HepG2 (cell line): ENCODE measurements around the gene TUBB. TPM values are rescaled to one million over a fixed set of nuclear protein-coding genes. Genes with fewer than 3 reads are reported as not detected.
A peak's percentile ranks its signal among the peaks of the same experiment; 100 is the strongest.

Experiments used
- RFX5 ChIP-seq: IDR thresholded peaks from 2 replicates; pipeline ENCODE4 v1.6.1; 2011; ENCODE audit warnings: low read depth, low read length, improper control_type of control experiment
- SMYD3 ChIP-seq: sonication (generic); formaldehyde crosslinking; IDR thresholded peaks from 2 replicates; pipeline ENCODE4 v1.8.1; 2023; ENCODE audit warnings: mild to moderate bottlenecking, missing genetic modification reagents
- SP4 ChIP-seq: sonication (generic); formaldehyde crosslinking; IDR thresholded peaks from 2 replicates; pipeline ENCODE4 v1.8.1; 2023; ENCODE audit warnings: mild to moderate bottlenecking, missing genetic modification reagents
- THYN1 ChIP-seq: sonication (generic); formaldehyde crosslinking; IDR thresholded peaks from 2 replicates; pipeline ENCODE4 v1.8.1; 2023; ENCODE audit warnings: low read depth, mild to moderate bottlenecking, moderate library complexity, missing genetic modification reagents, borderline replicate concordance
- ZNF350 ChIP-seq: sonication (generic); formaldehyde crosslinking; IDR thresholded peaks from 2 replicates; pipeline ENCODE4 v1.4.0; 2020; ENCODE audit warnings: mild to moderate bottlenecking, low read depth, missing genetic modification reagents, borderline replicate concordance
- ZNF484 ChIP-seq: sonication (generic); formaldehyde crosslinking; IDR thresholded peaks from 2 replicates; pipeline ENCODE4 v1.5.1; 2020; ENCODE audit warnings: mild to moderate bottlenecking, low read depth, missing genetic modification reagents, borderline replicate concordance
- ZNF670 ChIP-seq: sonication (generic); formaldehyde crosslinking; IDR thresholded peaks from 2 replicates; pipeline ENCODE4 v1.8.0; 2022; ENCODE audit warnings: mild to moderate bottlenecking, missing genetic modification reagents, borderline replicate concordance
- ZNF761 ChIP-seq: sonication (generic); formaldehyde crosslinking; conservative IDR thresholded peaks from 2 replicates; pipeline ENCODE4 v1.4.0; 2020; ENCODE audit warnings: mild to moderate bottlenecking, missing genetic modification reagents
- ZNF766 ChIP-seq: sonication (generic); formaldehyde crosslinking; IDR thresholded peaks from 2 replicates; pipeline ENCODE4 v1.5.0; 2020; ENCODE audit warnings: missing genetic modification reagents, borderline replicate concordance
- polyA plus RNA-seq, 8 experiments: library from polyadenylated mRNA; depleted of rRNA in 3 of 8; stranded (reverse) in 7 of 8; unstranded in 1 of 8; fragments of >200 nt; fragmentation: Illumina TruSeq in 4 of 8; extraction: Trizol in 4 of 8; gene quantifications; 2 replicates each; pipeline versions ENCODE4 v1.2.1 to v1.2.3, GENCODE V29; 2011 to 2016; ENCODE audit warnings: low read depth in 4 of 8, missing spikeins in 1 of 8, mixed read lengths in 1 of 8; ENCODE audit not compliant: insufficient read depth in 1 of 8
- total RNA-seq, 5 experiments: library from RNA; depleted of rRNA; stranded (reverse); fragments of >200 nt; fragmentation: Illumina TruSeq; extraction: Trizol; gene quantifications; 2 replicates each; pipeline ENCODE4 v1.2.3, GENCODE V29; 2016; ENCODE audit warnings: low read depth in 1 of 5
- TF ChIP-seq, protein P1 (sequence below): sonication (generic); formaldehyde crosslinking; IDR thresholded peaks from 2 replicates; pipeline ENCODE4 v1.5.1; 2020; ENCODE audit warnings: mild to moderate bottlenecking, missing genetic modification reagents, borderline replicate concordance
- TF ChIP-seq, protein P2 (sequence below): sonication (generic); formaldehyde crosslinking; IDR thresholded peaks from 2 replicates; pipeline ENCODE4 v1.8.1; 2023; ENCODE audit warnings: mild to moderate bottlenecking, missing genetic modification reagents, borderline replicate concordance
- TF ChIP-seq, protein P3 (sequence below), 2 experiments: fragments of 450-650 bp in 1 of 2; sonication (generic) in 1 of 2; formaldehyde crosslinking in 1 of 2; IDR thresholded peaks; 2 replicates each; pipeline versions ENCODE4 v1.6.1 to v1.8.0; 2016 to 2022; ENCODE audit warnings: antibody characterized with exemption in 1 of 2, mild to moderate bottlenecking in 1 of 2, missing genetic modification reagents in 1 of 2

Gene TUBB
- total and polyA plus RNA-seq, 2 of the 13 experiments (the other 11 are each of a cell fraction or from before 2014, with no cell fraction given), result 911 to 1,163 TPM

DNA sequence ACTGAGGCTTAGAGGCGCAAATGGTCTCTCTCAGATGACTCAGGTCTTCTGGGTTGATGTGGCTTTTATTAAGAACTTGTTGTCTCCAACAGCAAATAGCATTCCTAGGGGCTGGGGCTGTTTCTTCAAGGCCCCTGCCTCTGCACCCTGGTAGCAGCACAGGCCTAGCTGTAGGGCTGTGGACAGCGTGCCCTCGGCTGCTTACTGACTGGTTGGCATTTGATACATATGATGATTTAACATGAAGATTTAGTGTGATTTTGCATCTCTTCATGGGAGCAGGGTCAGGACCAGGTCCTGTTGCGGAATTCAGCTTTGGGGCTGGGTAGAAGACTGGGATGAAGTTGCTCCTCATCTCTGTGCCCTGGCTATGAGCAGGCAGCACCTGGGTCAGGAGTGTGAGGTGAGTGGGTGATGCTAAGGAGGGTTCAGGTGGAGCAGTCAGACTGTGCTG lies 48.5 kb downstream of the TUBB start (continued):
- TF ChIP-seq, protein P1, sequence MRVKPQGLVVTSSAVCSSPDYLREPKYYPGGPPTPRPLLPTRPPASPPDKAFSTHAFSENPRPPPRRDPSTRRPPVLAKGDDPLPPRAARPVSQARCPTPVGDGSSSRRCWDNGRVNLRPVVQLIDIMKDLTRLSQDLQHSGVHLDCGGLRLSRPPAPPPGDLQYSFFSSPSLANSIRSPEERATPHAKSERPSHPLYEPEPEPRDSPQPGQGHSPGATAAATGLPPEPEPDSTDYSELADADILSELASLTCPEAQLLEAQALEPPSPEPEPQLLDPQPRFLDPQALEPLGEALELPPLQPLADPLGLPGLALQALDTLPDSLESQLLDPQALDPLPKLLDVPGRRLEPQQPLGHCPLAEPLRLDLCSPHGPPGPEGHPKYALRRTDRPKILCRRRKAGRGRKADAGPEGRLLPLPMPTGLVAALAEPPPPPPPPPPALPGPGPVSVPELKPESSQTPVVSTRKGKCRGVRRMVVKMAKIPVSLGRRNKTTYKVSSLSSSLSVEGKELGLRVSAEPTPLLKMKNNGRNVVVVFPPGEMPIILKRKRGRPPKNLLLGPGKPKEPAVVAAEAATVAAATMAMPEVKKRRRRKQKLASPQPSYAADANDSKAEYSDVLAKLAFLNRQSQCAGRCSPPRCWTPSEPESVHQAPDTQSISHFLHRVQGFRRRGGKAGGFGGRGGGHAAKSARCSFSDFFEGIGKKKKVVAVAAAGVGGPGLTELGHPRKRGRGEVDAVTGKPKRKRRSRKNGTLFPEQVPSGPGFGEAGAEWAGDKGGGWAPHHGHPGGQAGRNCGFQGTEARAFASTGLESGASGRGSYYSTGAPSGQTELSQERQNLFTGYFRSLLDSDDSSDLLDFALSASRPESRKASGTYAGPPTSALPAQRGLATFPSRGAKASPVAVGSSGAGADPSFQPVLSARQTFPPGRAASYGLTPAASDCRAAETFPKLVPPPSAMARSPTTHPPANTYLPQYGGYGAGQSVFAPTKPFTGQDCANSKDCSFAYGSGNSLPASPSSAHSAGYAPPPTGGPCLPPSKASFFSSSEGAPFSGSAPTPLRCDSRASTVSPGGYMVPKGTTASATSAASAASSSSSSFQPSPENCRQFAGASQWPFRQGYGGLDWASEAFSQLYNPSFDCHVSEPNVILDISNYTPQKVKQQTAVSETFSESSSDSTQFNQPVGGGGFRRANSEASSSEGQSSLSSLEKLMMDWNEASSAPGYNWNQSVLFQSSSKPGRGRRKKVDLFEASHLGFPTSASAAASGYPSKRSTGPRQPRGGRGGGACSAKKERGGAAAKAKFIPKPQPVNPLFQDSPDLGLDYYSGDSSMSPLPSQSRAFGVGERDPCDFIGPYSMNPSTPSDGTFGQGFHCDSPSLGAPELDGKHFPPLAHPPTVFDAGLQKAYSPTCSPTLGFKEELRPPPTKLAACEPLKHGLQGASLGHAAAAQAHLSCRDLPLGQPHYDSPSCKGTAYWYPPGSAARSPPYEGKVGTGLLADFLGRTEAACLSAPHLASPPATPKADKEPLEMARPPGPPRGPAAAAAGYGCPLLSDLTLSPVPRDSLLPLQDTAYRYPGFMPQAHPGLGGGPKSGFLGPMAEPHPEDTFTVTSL (CRISPR knock-in tag), result 0 out of 2 replicates have a peak, but pooled peaks have one; percentile 19
- TF ChIP-seq, protein P2, sequence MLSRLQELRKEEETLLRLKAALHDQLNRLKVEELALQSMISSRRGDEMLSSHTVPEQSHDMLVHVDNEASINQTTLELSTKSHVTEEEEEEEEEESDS (CRISPR knock-in tag), result 0 out of 2 replicates have a peak, but pooled peaks have one; percentile 42
- TF ChIP-seq ZNF670 (CRISPR knock-in tag) (peak; percentile 55; the same call in 1 of the 2 replicates), RFX5 (no peak), SP4 (0 out of 2 replicates have a peak, but pooled peaks have one; percentile 17), ZNF350 (CRISPR knock-in tag) (0 out of 2 replicates have a peak, but pooled peaks have one; percentile 2), SMYD3 (CRISPR knock-in tag) (0 out of 2 replicates have a peak, but pooled peaks have one; percentile 16), ZNF761 (CRISPR knock-in tag) (0 out of 2 replicates have a peak, but pooled peaks have one; percentile 6), THYN1 (CRISPR knock-in tag) (no peak), ZNF766 (CRISPR knock-in tag) (peak; percentile 54; the same call in 1 of the 2 replicates), ZNF484 (CRISPR knock-in tag) (no peak)
- TF ChIP-seq, protein P3, sequence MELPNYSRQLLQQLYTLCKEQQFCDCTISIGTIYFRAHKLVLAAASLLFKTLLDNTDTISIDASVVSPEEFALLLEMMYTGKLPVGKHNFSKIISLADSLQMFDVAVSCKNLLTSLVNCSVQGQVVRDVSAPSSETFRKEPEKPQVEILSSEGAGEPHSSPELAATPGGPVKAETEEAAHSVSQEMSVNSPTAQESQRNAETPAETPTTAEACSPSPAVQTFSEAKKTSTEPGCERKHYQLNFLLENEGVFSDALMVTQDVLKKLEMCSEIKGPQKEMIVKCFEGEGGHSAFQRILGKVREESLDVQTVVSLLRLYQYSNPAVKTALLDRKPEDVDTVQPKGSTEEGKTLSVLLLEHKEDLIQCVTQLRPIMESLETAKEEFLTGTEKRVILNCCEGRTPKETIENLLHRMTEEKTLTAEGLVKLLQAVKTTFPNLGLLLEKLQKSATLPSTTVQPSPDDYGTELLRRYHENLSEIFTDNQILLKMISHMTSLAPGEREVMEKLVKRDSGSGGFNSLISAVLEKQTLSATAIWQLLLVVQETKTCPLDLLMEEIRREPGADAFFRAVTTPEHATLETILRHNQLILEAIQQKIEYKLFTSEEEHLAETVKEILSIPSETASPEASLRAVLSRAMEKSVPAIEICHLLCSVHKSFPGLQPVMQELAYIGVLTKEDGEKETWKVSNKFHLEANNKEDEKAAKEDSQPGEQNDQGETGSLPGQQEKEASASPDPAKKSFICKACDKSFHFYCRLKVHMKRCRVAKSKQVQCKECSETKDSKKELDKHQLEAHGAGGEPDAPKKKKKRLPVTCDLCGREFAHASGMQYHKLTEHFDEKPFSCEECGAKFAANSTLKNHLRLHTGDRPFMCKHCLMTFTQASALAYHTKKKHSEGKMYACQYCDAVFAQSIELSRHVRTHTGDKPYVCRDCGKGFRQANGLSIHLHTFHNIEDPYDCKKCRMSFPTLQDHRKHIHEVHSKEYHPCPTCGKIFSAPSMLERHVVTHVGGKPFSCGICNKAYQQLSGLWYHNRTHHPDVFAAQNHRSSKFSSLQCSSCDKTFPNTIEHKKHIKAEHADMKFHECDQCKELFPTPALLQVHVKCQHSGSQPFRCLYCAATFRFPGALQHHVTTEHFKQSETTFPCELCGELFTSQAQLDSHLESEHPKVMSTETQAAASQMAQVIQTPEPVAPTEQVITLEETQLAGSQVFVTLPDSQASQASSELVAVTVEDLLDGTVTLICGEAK (IDR thresholded peaks at IDR 0.05), result no peak
- TF ChIP-seq, protein P3 (CRISPR knock-in tag; IDR thresholded peaks at IDR 0.05), result peak; percentile 43; the same call in 1 of the 2 replicates
